HG02571 (cell line): ENCODE data around the gene GPX3.

Experiments used
- ATAC-seq: cut with Tn5 transposase; IDR thresholded peaks from one replicate; pipeline ENCODE4 v1.9.1; 2021; ENCODE audit warnings: mild to moderate bottlenecking, moderate library complexity; ENCODE audit not compliant: unreplicated experiment

The GPX3 gene

DNA sequence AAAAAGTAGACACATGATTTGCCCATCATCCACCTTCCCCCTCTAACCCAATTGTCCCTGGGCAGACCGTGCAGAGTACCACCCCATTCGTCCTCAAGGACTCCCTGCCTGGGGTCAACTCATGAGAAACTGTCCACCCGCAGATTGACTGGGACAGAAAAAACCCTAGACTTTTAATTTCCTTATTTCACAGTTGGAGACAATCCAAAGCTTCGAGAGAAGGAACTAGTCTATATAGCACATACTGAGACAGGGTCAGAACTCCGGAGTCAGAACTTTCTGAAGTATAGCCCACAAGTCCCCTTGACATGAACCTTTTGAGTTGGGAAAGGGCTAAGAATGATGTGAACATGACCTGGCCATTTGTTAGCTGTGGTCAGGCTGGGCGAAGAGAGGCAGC is 7.5 kb upstream of the GPX3 start:
- ATAC-seq = no peak

DNA sequence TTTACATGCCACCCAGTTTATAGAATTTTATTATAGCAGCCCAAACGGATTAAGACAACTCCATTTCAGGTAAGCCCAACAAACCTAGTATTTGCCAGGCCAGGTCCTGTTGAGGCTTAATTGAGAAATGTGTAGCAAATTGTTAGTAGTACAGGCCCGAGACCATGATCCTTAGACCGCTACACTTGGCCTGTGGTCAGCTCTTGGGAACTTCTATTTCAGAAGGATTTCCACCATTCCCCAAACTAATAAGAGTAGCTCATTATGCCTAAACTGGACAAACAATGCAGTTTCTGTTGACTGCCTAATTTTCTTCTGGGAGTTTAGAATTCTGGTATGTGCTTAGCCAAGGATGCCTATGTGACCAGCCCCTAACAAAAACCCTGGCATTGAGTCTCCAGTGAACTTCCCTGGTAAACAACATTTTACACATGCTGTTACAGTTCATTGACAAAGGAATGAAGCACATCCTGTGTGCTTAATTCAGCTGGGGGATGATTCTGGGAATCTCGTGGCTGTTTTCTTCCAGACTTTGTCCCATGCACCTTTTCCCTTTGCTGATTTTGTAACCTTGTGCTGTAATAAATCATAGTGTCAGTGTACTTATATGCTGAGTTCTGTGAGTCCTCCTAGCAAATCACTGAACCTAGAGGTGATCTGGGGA is 5.6 kb upstream of the GPX3 start:
- no peak for ATAC-seq

DNA sequence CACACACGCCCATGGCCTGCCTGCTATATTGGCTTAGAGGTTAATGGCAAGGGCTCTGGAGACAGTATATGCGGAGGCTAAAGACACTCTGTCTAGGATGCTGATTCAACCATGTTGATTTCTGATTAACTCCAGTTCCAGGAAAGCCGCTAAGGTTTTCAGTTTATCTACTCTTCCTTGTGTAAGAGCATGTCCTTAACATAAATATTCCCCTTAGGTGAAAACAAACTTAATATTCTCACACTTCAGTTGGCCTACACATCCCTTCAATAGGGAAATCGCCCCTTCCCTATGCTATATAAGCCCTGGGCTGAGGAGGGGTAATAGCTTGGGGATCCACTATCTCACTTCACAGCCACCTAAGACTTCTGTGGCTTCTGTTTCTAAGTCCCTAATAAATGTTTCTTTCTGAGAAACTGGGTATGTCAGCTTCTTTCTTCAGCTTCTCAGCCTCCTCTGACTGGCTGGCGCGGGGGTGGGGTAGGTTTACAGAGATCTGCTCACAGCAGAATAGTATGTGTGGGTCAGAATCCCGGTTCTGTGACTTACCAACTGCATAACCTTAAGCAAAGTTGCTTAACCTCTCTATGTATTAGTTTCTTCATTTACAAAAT is 4.3 kb upstream of the GPX3 start:
- ATAC-seq = no peak

DNA sequence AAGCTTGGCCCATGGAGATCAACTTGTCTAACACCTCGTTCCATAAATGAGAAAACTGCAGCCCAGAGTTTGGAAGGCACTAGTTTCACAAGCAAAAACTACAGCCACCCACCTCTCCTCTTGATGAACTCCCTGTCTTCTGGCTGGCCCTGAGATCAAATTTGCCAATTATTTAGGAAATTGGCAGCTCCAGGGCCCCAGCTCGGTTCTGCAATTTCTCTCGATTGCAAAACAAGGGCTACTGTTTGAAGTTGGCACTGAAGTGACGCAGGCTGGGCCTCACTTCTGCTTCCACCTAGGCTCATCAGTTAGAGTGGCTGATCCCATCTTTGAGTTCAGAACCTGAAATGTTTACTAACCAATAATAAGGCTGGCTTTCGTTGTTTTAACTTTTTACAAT is 3.7 kb upstream of the GPX3 start:
- ATAC-seq = no peak

DNA sequence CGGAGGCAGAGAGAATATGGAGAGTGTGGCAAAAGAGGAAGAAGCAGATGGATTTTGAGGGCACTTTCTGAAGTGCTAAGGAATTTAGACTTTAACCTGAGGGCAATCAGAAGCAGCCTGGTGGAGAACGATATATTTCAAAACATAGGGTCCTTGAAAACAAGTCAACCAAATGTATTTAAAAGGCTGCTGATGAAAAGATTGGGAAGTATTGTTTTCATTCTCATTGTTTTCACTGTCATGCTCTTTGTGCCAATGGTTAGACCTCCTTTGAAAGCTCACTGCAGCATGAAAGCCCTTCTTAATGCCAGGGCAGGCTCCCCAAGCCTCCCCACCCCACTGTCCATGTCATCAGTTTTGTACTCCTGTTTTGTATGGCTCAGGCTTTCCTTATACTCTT is 2.5 kb upstream of the GPX3 start:
- ATAC-seq = no peak

DNA sequence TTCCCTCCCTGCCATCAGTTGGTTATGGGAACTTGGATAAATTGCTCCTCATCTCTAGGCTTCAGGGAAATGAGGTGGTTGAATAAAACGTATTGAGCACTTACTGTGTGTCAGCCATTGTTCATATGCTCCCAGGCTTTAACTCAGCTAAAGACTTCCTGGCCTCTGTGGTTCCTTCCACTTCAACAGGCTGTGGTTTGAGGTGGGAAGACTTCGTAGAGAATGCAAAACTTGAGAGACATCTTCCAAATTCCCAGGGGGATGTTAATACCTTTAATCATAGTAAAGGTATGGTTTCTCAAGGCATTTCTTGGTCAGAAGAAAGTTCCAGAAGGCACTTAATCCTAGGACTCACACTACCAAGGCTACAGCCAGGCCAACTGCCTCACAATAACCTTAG is 1.5 kb upstream of the GPX3 start:
- no peak for ATAC-seq

DNA sequence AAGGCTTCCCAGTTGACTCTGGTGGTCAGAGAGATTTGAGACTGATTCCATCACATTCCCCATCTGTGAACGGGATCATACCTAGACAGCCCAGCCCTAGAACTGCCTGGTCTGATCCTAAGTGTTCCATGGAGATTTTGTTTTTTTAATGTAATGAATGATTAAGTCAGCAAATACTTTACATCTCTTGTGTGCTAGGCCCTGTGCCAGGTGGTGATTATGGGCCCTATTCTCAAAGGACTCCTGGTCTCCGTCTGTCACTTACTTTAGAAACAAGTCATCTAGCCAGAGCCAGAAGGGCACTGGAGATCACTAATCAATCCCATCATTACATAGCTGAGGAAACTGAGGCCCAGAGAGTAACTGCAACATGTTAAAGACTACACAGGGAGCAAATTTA is 1.1 kb upstream of the GPX3 start:
- ATAC-seq = no peak

DNA sequence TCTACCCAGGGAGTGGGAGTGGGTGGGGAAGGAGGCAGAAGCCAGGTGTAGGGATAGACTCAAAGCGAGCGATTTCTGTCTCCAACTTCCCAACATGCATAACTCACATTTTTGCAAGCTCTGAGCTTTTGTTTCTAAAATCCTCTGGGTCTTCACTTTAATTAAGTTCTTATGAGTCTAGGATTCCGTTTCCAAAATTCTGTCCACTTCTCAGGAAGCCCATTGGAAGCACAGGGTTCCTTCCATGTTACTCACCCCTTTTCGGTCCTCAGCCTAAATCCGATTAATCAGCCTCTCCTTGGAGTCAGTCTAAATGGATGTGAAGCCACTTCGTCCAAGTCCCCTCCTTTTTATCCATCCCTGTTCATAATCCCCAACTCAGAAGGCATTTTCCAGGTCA is 1.4 kb downstream of the GPX3 start:
- no peak for ATAC-seq

DNA sequence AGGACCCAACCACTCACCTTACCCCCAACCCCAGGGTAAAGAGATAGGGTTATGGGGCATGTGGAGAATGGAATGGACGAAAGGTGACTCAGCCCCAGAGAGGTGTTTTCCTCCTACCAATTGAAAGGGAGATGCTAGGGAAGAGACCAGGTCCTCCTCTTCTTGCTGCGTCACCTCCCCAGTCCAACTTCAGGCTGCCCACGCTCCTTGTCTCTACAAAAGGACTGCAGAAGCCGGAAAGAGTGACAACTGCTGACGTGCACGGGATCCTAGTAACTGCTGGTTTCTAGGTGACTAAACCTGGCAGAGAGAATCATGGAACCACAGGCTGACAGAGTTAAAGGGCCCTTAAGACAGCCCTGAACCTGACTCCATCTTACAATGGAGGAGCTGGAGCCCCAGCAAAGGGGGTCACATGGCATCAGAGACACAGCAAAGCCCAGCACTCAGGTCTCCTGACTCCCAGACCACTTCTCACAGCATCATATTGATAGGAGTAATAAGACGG is 2.2 kb downstream of the GPX3 start:
- no peak for ATAC-seq

DNA sequence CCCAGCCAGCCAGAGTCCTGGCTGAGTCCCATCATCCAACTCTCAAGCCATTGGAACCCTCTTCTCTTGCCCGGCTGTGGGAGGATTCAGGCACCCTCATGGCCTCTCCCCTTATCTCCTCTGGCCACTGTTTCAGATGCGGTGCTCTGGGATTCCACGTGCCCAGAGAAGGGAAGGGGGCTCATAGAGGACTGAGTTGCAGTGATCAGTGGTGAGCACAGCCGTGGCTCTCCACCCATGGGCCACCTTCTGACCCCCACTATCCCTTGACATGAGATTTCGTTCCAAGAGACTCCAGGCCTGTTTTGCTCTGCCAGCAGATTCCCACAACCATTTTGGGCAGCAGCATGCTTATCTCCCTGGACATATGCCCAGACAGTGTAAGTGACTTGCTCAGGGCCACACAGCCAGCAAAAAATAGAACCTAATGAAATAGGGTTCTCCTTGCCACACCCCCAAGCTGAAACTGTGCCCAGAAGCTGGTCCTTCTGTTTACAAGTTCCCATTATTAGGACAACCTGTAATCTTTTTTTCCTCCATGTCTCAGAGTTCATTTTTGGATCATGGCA is 2.7 kb downstream of the GPX3 start:
- ATAC-seq = no peak

DNA sequence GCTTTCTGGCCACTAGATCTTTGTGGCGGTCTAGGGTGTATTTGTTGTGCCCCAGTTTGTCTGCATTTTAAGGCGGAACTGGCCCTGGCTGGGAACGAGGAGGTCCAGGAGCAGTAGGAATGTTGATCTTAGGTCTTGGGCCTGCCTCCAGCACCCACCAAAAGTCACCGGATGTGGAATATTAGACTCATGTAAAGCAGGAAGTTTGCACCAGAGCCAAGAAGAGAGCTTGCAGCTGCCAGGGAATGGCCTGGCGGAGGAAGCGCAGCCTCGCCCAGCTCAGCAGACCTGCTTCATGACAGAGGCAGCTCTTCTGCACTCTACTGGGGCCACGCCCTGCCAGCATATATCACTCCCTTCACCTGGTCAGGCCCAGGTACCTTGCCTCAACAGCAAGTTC is 3.3 kb downstream of the GPX3 start:
- ATAC-seq = no peak

DNA sequence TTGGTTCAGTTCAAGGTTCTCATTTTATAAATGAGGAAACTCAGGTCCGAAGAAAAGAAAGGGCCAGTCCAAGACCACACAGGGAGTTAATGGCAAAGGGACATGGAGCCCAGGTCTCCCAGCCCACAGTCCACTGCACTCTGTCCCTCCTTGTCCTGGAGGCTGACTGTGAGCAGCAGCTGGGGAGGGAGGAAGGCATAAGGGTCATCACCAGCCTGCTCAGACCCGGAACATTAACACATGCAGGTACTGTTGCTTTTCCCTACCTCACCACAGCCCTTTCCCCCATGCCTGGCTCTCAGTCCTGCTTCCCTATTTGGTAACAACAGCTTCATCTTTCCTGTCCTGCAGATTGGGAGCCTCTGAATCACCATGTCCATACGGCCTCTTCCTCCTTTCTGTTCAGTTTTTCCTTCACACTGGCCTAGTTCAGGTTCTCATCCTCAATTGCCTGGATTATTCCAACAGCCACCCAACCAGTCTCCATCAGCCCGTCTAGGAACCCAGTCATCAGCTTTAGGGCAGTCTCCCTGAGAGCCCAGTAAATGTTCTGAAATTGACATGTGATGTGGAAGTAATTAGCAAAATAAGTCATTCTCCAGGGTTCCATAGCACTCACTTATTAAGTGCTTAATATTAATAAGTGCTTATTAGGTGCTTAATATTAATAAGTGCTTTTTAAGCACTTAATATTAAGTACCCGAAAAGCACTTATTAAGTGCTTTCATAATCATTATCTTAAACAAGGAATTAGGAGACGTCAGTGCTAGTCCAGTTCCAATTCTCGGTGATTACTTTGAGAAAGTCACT is 4.3 kb downstream of the GPX3 start:
- ATAC-seq = no peak

DNA sequence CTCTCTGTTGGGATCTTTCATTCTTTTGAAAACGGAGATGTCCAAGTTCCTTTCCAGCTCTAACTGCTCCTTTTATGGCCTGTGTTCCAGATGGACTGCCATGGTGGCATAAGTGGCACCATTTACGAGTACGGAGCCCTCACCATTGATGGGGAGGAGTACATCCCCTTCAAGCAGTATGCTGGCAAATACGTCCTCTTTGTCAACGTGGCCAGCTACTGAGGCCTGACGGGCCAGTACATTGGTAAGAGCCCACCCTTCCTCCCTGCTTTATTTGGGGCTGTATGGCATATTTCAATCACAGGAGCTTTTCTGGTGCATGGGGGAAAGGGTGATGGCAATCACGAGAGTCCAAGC is 4.8 kb downstream of the GPX3 start:
- no peak for ATAC-seq

DNA sequence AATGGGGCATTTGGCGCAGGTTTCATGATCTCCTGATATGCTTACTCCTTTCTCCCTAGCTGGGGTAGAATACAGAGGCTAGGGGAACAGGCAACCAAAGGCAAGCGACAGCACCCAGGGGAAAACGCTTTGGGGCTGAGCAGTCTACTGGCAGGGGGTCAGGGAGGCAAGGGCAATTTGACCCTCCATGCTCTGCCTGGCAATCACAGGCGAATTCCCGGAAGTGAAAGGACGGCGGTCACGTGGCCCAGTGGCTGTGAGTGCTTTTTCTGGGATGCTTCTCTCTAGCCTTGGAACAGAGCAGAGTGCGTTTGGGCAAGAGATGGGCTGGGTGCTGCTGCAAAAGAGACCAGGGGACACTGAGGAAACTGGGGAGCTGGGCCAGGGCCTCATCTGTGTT is 5.7 kb downstream of the GPX3 start:
- ATAC-seq = no peak

DNA sequence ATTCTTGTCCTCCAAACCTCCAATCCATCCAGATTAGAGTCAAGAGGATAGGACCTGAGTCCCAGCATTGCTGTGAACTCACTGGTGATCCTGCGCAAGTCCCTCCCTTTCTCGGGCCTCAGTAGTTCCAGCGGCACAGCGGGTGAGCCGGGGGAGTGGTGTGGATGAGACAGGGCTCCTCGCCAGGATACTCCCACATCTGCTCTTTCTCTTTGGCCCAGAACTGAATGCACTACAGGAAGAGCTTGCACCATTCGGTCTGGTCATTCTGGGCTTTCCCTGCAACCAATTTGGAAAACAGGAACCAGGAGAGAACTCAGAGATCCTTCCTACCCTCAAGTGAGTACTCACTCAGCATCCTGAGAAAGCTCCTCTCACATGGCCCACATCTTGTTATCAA is 6.3 kb downstream of the GPX3 start:
- no peak for ATAC-seq

DNA sequence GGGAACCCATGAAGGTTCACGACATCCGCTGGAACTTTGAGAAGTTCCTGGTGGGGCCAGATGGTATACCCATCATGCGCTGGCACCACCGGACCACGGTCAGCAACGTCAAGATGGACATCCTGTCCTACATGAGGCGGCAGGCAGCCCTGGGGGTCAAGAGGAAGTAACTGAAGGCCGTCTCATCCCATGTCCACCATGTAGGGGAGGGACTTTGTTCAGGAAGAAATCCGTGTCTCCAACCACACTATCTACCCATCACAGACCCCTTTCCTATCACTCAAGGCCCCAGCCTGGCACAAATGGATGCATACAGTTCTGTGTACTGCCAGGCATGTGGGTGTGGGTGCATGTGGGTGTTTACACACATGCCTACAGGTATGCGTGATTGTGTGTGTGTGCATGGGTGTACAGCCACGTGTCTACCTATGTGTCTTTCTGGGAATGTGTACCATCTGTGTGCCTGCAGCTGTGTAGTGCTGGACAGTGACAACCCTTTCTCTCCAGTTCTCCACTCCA is 7.6 kb downstream of the GPX3 start:
- no peak for ATAC-seq

DNA sequence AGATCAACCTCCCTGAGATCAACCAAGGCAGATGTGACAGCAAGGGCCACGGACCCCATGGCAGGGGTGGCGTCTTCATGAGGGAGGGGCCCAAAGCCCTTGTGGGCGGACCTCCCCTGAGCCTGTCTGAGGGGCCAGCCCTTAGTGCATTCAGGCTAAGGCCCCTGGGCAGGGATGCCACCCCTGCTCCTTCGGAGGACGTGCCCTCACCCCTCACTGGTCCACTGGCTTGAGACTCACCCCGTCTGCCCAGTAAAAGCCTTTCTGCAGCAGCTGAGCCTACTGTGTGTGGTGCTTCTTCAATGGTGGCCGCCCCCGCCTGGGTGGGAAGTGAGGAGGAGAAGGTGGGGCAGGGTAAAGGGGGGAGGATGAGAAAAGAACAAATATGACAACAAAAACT is 8.3 kb downstream of the GPX3 start:
- no peak for ATAC-seq

DNA sequence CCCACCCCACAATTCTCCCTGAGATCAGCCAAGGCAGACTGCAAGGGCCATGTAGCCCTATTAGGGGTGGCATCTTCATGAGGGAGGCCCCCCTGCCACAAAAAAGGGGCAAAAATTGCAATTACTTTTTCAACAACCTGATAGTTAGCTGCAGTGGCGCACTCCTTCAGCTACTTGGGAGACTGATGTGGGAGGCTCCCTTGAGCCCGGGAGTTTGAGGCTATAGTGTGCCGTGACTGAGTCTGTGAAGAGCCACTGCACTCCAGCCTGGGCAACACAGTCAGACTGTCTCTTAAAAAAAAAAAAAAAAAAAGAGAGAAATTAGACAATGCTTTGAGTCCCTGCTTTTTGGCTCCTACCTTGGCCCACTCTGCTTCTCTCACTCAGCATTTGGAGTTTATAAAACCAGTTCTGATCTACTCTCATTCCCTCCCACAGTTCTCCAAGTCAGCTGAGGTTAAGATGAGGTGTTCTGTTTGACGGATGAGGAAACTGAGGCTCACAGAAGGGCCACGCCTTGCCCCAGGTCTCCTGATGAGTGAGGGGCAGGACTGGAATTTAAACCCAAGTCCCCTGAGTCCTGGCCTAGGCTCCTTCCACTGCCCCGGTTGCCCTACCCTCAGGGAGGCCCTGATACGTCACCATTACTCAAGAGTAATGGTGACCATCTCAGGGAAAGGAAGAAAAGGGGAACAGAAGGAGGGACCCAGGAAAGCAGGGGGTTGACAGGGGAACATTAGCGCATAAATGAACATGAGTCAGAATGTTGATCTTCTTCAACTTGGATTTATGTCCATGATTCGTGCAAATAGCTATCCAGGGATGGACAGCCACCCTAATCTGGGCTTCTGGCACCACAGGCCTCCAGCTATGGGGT is 9.0 kb downstream of the GPX3 start:
- ATAC-seq = no peak

DNA sequence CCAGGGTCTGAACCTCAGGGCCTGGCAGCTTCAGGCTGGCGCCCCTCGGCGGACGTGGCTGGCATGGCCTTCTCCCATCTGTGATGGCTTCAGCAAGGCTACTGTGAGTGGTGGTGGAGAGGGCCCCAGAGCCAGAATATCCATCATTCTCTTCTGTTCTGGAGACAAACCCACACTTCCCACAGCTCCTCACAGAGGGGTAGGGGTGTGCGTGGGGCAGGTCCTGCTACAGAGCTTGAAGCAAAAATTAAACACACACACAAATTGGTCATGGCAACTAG is 9.6 kb downstream of the GPX3 start:
- ATAC-seq = no peak

DNA sequence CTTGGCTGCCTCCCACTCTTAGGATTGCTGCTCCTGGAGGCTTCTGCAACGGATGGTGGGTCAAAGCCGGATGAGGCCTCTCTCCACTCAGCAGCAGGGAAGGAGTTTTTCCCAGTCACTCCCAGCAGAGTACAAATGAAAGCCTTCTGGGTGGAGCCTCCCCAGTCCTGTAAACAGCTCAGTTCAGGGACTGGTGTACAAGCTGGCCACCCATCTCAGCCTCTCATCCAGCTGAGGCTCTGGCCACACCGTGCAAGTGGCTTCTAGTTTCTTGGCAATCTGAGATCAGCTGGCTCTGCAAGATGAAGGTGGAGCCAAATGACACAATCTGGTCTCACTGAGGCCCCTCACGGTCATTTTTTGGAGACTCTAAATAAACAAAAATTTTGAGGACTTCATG is 10.0 kb downstream of the GPX3 start:
- ATAC-seq = no peak

DNA sequence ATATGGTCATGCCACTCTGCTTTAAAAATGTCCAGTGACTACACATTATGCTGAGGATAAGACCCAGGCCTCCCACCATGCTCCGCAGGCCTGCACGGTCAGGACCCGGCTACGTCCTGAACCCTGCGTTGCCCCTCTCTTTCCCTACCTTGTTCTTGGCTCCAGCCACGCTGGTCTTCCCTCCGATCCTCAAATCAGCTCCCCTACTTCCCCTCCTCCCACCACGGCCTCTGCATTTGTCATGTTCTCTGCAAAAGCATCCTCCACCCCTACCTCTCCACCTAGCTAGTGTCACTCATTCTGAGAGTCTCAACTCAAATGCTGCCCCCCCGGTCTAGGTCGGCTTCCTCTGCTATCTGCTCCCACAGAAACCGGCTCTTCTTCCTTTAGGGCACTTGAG is 11.2 kb downstream of the GPX3 start:
- ATAC-seq = no peak
